Stimulated activated memory B cell treated with anti-CD40 and anti-IgM and Interleukin-4, amounts not matched to agents 10 μg/mL and 1 μg/mL and 100 μg/mL, for 72 hours (primary cell): ENCODE data around the gene CHTF18.

ENCODE experiments used
- ATAC-seq: fragments of 150-1000 bp; cut with Tn5 transposase; 2 replicates; pipeline ENCODE4 v1.10.0; 2021
- H3K27ac Mint-ChIP-seq: one replicate; pipeline ENCODE4 v1.8.0; 2022; ENCODE audit warnings: mild to moderate bottlenecking, mixed read lengths
- H3K27me3 Mint-ChIP-seq: one replicate; pipeline ENCODE4 v1.8.0; 2022; ENCODE audit warnings: mixed read lengths
- H3K36me3 Mint-ChIP-seq: one replicate; pipeline ENCODE4 v1.8.0; 2022; ENCODE audit warnings: mixed read lengths
- H3K4me1 Mint-ChIP-seq: one replicate; pipeline ENCODE4 v1.8.0; 2022; ENCODE audit warnings: mixed read lengths
- H3K4me3 Mint-ChIP-seq: one replicate; pipeline ENCODE4 v1.8.0; 2022; ENCODE audit warnings: mild to moderate bottlenecking, moderate library complexity, mixed read lengths
- H3K9me3 Mint-ChIP-seq: one replicate; pipeline ENCODE4 v1.8.0; 2022; ENCODE audit warnings: mixed read lengths

Gene CHTF18

DNA sequence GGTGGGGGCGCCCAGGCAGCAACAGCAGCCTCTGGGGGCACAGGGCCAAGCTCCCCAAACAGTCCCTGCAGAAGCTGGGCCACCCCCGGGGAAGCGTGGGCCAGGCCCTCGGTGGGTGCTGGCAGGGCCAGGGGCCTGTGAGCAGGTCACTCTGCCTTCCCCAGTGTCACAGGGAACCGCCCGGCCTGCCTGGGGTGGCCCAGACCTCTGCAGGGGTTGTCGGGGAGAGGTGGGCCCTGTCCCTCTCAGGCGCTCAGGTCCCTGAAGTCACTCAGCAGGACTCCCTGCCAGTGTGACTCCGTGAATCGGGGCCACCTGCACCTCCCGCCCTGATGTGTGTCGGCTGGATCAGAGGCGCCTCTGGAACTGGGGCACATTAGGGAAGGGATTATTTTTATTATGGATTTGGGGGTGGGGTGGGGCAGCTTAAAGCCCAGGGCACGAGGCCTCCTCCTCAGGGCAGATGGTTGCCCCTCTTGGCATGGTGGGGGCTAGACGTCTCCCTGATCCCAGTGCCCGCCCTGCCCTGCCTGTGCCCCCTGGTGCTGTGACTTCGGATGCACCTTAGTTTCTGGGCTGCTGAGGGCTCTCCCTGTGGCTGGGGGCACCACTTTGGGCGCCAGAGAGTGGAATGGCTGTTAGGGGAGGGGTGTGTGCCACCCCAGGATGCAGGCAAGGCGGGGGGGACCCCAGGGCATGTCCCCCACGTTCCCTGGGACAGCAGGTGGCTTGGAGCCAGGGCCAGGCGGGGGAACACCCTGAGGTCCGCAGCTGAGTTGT, 13.4 kb downstream of the CHTF18 start:
- Mint-ChIP-seq H3K27ac (no peak overlapping the region), H3K4me3 (no peak overlapping the region), H3K4me1 (peaks cover 14% of the 10 kb centered on the region), H3K9me3 (no peaks in the 10 kb centered on the region), H3K27me3 (peaks cover 48% of the 10 kb centered on the region), H3K36me3 (peaks cover 20% of the 10 kb centered on the region)
- ATAC-seq, result no peak

DNA sequence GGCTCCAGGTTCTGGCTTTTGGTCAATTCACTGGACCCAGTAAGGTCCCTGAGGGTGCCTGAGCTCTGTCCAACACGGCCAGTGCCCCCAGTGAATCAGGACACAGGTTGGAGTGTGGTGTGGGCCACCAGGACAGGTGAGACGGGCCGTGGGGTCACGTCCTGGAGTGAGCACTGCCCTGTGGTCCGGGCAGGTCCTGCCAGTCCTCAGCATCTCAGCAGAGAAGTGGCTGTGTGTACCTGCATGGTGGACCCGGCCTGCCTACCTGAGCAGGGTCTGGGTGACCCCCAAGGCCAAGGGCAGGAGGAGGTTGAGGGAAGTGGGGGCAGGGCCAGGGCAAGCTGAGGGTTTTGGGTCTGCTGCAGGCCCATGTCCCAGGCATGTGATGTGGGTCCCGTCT, 14.0 kb downstream of the CHTF18 start:
- Mint-ChIP-seq H3K27me3 (peaks cover 41% of the 10 kb centered on the region), H3K36me3 (peaks cover 13% of the 10 kb centered on the region), H3K4me3 (no peak overlapping the region), H3K27ac (no peak overlapping the region), H3K4me1 (peaks cover 14% of the 10 kb centered on the region), H3K9me3 (no peaks in the 10 kb centered on the region)
- ATAC-seq, result no peak

DNA sequence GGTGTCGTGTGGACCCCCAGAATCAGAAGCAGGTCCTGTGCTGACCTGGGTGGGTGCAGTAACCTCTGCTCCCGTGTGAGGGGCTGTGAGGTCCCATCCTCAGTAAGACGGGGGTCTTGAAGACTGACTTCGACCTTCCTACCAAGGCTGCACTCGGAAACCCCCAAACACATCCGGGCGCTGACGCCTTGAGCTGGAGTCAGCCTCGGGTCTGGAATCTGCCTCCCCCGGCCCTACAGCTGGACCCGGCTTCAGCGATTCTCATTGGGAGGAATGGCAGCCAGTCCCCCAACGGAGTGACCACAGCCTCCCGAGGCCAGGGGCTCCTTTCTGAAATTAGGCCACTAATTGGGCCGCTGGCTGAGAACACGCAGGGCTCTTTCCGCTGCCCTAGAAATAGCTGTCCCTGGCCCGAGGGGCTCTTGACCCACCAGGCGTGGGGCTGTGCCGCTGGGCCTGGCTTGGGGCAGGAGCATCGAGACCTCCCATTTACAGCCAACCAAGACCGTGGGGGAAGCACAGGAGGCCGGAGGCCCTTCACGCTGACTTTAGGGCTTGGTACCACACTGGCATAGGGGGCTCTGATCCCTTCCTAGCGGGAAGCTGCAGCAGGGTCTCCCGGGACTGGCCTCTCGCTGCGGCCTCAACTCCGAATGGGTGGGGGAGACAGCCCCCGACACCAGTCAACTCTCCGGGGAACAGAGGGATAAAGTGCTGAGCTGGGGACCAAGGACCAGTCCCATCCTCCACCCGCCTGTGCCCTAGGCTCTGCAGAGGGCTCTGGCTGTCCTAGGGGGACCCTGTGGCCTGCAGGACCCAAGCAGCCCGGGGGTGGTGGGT, 14.7 kb downstream of the CHTF18 start:
- no peak for ATAC-seq
- H3K4me3 Mint-ChIP-seq, result no peak overlapping the region
- H3K9me3 Mint-ChIP-seq, result no peaks in the 10 kb centered on the region
- H3K27ac Mint-ChIP-seq, result no peak overlapping the region
- H3K27me3 Mint-ChIP-seq, result peaks cover 34% of the 10 kb centered on the region
- H3K36me3 Mint-ChIP-seq, result peaks cover 6% of the 10 kb centered on the region
- peaks cover 16% of the 10 kb centered on the region for H3K4me1 Mint-ChIP-seq

DNA sequence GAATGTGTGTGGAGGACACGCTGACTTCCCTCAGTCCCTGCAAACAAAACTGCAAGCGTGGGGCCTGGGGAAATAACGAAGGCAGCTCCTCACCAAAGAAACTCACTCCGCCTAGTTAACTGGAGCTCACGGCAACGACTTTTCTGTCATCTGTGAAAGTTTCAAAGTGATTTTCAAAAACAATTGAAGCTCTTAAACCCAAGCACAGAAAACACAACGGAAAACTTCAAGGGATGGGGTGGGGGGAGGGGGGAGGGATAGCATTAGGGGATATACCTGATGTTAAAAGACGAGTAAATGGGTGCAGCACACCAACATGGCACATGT, 15.3 kb downstream of the CHTF18 start:
- Mint-ChIP-seq H3K4me1 (peaks cover 15% of the 10 kb centered on the region), H3K27me3 (peaks cover 33% of the 10 kb centered on the region), H3K36me3 (peaks cover under 1% of the 10 kb centered on the region), H3K9me3 (no peaks in the 10 kb centered on the region), H3K27ac (no peak overlapping the region), H3K4me3 (no peak overlapping the region)
- no peak for ATAC-seq

DNA sequence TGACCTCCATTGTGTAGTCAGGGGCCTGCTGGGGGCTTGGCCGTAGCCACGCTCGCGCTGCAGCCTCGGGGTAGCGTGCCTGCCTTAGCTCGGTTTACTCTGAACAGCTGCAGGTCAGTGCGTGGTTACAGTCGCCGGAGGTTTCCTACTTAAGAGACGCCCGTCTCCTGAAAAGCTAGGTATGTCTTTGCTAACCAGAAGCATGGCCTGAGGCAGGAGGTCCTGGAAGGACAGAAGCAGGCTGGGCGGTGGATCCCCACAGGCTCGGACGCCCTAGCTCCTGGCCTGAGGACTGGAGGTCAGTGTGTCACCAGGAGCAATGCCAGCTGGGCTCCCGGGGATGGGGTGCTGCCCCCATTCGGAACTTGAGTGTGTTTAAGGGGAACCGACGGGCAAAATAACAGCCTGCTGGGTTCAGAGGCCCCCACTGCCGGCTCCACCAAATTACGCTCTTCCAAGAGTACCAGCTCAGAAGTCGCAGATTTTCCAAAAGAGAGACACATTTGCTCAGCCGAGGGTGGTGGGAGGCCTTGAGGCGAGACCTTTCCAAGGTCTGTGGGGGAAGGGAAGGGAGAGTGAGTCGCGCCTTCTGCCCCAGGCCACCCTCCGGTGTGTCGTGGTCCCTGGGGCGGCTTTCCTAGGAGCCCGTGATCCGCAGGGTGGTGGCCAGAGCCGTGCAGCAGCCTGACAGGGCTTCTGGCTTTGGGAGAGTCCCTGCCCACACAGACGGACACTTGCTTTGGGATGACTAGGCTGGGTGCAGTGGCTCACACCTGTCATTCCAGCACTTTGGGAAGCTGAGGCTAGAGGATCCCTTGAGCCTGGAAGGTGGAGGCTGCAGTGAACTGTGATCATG, 16.0 kb downstream of the CHTF18 start:
- Mint-ChIP-seq H3K9me3 (no peaks in the 10 kb centered on the region), H3K27ac (no peak overlapping the region), H3K4me3 (no peak overlapping the region), H3K4me1 (peaks cover 11% of the 10 kb centered on the region), H3K36me3 (no peaks in the 10 kb centered on the region), H3K27me3 (peaks cover 36% of the 10 kb centered on the region)
- no peak for ATAC-seq

DNA sequence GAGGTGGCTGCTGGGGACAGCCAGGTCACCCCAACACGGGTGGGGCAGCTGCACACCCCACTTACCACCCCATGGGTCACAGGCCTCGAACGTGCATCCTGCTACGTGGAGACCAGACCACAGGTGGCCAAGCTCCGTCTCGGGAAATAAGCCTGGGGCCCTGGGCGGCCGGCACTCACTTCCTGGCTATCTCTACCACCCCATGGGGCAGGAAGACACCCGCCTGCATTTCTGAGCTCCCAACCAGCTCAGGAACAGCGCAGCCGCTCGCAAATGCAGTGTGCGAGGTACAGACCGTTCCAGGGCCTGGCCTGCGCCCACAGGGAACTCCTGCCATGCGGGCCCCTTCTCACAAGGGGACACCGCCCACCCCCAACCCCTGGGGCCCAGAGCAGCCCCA, 17.1 kb downstream of the CHTF18 start:
- Mint-ChIP-seq H3K36me3 (no peaks in the 10 kb centered on the region), H3K9me3 (no peaks in the 10 kb centered on the region), H3K27me3 (peaks cover 47% of the 10 kb centered on the region), H3K4me3 (no peak overlapping the region), H3K4me1 (peaks cover 11% of the 10 kb centered on the region), H3K27ac (no peak overlapping the region)
- no peak for ATAC-seq

DNA sequence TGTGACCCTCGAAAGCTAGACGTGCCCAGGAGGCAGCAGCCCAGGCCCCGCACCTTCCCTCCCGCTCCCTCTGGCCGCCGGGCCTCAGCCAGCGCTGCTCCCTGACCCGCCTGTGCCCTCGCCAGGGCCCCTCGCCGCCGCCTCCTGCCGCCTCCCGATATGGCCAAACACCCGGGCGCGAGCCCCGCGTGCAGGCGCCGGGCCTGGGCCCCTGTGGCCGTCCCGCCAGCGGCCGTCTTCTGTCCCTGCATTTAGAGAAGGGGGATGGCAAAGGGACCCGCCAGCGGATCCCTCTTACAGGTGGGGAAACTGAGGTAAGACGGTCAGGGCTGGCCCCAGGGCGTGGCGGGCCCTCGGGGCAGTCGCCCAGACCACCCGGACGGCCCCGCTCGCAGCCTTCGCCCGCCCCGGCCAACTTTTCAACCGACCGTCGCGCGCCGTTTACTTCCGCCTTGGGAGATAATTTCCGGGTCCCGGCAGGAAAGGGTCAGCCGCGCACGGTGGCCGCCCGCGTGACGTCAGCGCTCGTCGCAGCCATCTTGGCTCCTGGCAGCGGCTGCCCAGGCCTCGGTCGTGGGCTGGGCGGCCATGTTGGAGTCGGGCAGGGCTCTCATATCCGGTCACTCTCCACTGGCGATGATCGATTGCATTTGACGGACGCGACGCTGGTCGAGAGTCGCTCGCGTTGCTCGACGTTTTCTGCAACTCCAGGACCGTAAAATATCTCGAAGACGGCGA, 19.1 kb downstream of the CHTF18 start:
- peaks cover 16% of the 10 kb centered on the region for H3K4me1 Mint-ChIP-seq
- peak overlapping the region; percentile 89 for H3K4me3 Mint-ChIP-seq
- ATAC-seq, result peak; percentile 95
- H3K9me3 Mint-ChIP-seq, result peaks cover 3% of the 10 kb centered on the region
- peak overlapping the region; percentile 91 for H3K27ac Mint-ChIP-seq
- peaks cover 59% of the 10 kb centered on the region for H3K27me3 Mint-ChIP-seq
- peaks cover 6% of the 10 kb centered on the region for H3K36me3 Mint-ChIP-seq

DNA sequence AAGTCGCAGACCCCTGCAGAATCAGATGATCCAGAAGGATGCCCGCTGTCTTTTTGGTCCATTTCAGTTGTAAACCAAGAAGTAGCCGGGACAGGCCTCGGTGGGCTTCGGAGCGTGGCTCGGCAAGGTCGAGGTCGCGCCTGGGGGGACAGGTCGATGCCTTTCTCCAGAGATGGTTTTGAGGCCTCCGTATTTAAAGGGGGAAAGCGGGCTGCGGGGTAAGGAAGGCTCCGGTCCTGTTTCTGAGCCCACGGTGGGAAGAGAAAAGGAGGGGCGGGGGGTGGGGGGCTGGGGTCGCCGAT, 19.6 kb downstream of the CHTF18 start:
- peak overlapping the region; percentile 89 for H3K4me3 Mint-ChIP-seq
- H3K27me3 Mint-ChIP-seq, result peaks cover 63% of the 10 kb centered on the region
- H3K36me3 Mint-ChIP-seq, result peaks cover 6% of the 10 kb centered on the region
- peaks cover 3% of the 10 kb centered on the region for H3K9me3 Mint-ChIP-seq
- peaks cover 16% of the 10 kb centered on the region for H3K4me1 Mint-ChIP-seq
- peak overlapping the region; percentile 91 for H3K27ac Mint-ChIP-seq
- ATAC-seq, result no peak

DNA sequence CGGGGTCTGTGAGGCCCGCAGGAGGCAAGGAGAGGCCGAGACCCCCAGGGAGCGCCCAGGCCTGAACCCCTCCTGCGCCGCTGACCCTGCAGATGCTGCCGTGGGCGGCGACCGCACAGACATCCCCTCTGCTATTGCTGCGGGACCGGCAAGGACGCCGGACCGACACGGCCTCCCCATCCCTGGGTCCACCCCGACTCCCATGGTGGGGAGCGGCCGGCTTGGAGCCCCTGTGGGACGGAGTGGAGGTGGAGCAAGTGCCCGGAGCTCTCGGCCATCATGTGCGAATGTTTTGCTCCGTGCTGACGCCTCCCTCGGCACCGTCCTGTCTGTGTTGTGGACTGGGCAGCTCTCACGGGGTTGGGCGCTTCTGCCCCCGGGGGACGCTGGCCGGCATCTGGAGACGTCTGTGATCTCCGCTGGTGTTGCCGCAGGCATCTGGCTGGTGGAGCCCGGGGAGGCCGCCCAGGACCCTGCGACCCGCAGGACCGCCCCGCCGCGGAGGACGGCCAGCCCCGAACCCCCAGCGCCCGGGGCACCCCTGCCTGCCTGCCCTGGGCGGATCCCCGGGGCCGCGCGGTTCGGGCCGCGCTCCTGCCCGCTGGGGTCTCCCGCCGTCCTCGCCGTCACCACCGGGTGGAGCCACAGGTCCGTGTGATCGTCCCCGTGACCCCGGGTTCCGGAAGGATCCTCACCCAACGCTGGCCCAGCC, 24.9 kb downstream of the CHTF18 start:
- Mint-ChIP-seq H3K27ac (no peak overlapping the region), H3K4me3 (peak overlapping the region; percentile 35), H3K27me3 (peaks cover 55% of the 10 kb centered on the region), H3K4me1 (peaks cover 8% of the 10 kb centered on the region), H3K9me3 (peaks cover 3% of the 10 kb centered on the region), H3K36me3 (peaks cover 6% of the 10 kb centered on the region)
- ATAC-seq, result peak; percentile 74

DNA sequence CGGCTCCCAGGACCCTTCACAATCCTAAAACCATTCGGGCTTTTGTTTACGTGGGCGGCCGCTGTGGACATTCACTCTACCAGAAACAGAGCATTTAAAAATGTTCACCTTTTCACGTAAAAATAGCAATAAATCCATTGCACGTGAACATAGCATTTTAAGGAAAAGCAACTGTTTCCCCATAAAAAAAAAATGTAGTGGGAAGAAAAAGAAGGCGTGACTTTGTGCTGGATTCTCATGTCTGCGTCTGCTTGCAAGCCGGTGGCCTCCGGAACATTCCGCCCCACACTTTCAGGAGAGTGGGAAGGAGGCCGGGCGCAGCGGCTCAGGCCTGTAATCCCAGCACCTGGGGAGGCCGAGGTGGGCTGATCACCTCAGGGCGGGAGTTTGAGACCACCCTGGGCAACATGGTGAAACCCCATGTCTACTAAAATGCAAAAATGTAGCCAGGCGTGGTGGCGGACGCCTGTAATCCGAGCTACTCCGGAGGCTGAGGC, 25.5 kb downstream of the CHTF18 start:
- Mint-ChIP-seq H3K4me3 (no peak overlapping the region), H3K9me3 (peaks cover 3% of the 10 kb centered on the region), H3K27me3 (peaks cover 49% of the 10 kb centered on the region), H3K4me1 (peaks cover 6% of the 10 kb centered on the region), H3K36me3 (peaks cover 6% of the 10 kb centered on the region), H3K27ac (no peak overlapping the region)
- no peak for ATAC-seq

DNA sequence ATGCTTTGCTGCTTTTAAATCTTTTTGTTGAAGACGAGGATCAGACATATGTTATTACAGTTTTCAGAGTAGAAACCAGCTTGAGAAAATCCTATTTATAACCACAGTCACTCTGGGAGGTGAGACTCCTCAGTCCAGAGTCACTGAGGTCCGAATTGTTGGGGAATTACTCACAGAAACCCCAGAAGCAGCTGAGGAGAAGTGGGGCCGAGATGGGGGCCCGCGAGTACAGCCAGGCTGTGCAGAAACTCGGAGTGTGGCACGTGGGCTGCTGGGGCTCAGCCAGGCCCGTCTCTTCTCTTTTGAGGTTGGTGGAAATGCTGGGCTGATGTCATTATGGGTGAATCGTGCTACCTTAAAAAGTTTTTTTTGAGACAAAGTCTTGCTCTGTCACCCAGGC, 26.6 kb downstream of the CHTF18 start:
- H3K27ac Mint-ChIP-seq, result no peak overlapping the region
- H3K36me3 Mint-ChIP-seq, result peaks cover 6% of the 10 kb centered on the region

DNA sequence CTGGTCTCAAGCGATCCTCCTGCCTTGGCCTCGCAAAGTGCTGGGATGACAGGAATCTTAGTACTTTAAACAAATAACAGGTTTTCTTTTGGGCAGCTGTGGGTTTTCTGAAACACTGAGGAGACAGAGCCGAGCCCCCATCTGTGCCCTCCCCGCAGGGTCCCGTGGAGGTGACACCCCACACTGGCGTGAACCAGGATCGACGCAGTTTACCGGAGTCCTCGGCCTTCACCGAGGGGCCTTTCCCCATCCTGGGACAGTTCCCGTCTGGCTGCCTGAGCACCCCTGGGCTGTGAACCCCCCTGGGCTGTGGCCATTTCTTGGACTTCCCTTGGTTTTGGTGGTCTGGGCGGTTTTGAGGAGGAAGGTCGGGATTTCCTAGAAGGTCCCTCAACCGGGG, 27.4 kb downstream of the CHTF18 start:
- no peak overlapping the region for H3K4me3 Mint-ChIP-seq
- peaks cover 3% of the 10 kb centered on the region for H3K9me3 Mint-ChIP-seq
- ATAC-seq, result no peak
- no peak overlapping the region for H3K27ac Mint-ChIP-seq
- peaks cover 13% of the 10 kb centered on the region for H3K4me1 Mint-ChIP-seq
- H3K27me3 Mint-ChIP-seq, result peaks cover 30% of the 10 kb centered on the region
- peaks cover 6% of the 10 kb centered on the region for H3K36me3 Mint-ChIP-seq

More for the DNA sequence above, 26.6 kb downstream of the CHTF18 start:
- ATAC-seq, result no peak
- H3K4me1 Mint-ChIP-seq, result peaks cover 12% of the 10 kb centered on the region
- peaks cover 3% of the 10 kb centered on the region for H3K9me3 Mint-ChIP-seq
- peaks cover 38% of the 10 kb centered on the region for H3K27me3 Mint-ChIP-seq
- H3K4me3 Mint-ChIP-seq, result no peak overlapping the region

DNA sequence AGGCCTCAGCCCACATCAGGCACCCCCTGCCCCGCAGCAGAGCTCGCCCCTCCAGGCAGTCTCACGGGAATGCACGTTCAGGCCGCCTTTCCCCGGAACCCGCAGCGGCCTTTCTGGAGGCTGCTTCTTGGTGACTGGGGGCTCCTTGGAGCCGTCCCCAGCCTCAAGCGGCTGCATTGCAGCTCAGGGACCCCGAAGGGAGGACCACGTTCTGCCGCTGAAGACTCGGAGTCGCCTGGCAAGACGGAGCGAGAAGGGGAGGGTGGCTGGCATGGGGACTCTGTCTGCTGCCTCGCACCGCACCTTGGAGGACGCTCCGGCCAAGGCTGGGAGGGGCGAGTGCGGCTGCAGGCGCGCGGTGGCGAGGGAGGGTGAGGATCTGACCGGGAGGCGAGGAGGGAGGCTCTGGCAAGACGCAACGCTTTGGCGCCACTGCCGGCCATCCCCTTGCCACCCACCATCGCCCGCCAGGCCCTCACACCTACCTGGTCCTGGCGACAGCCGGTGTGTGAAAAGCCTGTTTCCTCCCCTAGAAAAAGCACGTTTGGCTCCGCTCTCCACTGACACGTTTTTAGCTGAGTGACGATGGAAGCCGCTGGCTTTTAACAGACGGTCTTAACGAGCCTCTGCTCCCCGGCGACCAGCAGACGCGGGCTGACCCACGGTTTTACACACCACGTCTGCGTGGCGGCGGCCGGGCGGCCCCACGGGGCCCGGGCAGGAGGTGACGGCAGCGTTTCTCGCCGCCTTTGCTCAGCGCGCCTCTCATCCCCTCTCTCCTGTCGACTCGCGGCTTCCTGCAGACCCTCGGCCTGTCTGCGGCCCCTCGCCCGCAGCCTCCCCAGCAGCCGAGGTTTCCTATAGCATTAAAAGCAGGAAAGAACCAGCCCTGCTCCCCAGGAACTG, 28.8 kb downstream of the CHTF18 start:
- Mint-ChIP-seq H3K27ac (no peak overlapping the region), H3K36me3 (peaks cover 2% of the 10 kb centered on the region), H3K4me1 (peaks cover 10% of the 10 kb centered on the region), H3K27me3 (peaks cover 23% of the 10 kb centered on the region), H3K4me3 (no peak overlapping the region), H3K9me3 (peaks cover under 1% of the 10 kb centered on the region)
- ATAC-seq, result no peak
